Testis (tissue), 3 donors: Measurements from ENCODE around the gene BPIFA2. TPM values are rescaled to one million over a fixed set of nuclear protein-coding genes. Genes with fewer than 3 reads are reported as not detected.

Source experiments
- DNase-seq: peaks from one replicate; pipeline ENCODE4 v3.0.0-alpha.2; 2019
- H3K27ac ChIP-seq, 2 donors: fragments of 200-600 bp; sonication (generic); one replicate each; pipeline ENCODE4 v1.5.1; 2019
- H3K27me3 ChIP-seq: fragments of 200-600 bp; sonication (generic); one replicate; pipeline ENCODE4 v1.5.1; 2019
- H3K36me3 ChIP-seq: fragments of 200-600 bp; sonication (generic); one replicate; pipeline ENCODE4 v1.5.1; 2017; ENCODE audit warnings: low read depth; ENCODE audit errors: missing control alignments
- H3K4me1 ChIP-seq: fragments of 200-600 bp; sonication (generic); one replicate; pipeline ENCODE4 v1.5.1; 2019
- H3K4me3 ChIP-seq, 2 donors: fragments of 200-600 bp; sonication (generic); one replicate each; pipeline ENCODE4 v1.5.1; 2017 to 2019
- H3K9me3 ChIP-seq: fragments of 200-600 bp; sonication (generic); one replicate; pipeline ENCODE4 v1.5.1; 2017
- POLR2A ChIP-seq: fragments of 450-650 bp; IDR thresholded peaks from one replicate; pipeline ENCODE4 v1.6.1; 2017; ENCODE audit warnings: antibody characterized with exemption, mild to moderate bottlenecking, moderate library complexity
- WGBS, 2 donors: methylation state at CpG; one replicate each; pipeline ENCODE4 v1.1.5; 2018; 5-methylcytosine and 5-hydroxymethylcytosine counted together
- intact Hi-C: fragments of 100-400 bp; cut with DNase I; formaldehyde crosslinking; loops from one replicate; pipeline ENCODE4 v1.15.1; 2023; ENCODE audit warnings: low total_unique reads
- polyA plus RNA-seq: library from polyadenylated mRNA; stranded (reverse); fragments of 350-450 nt; fragmentation: Illumina TruSeq; extraction: RNeasy Lipid Tissue Mini Kit (QIAGEN cat#74804); gene quantifications from one replicate; pipeline ENCODE4 v1.2.3, GENCODE V29; 2014; ENCODE audit warnings: low read depth, low replicate concordance; ENCODE audit not compliant: insufficient read depth
- total RNA-seq, 2 donors: library from RNA; depleted of rRNA; stranded (reverse); fragments of >200 nt; gene quantifications; one replicate each; pipeline ENCODE4 v1.2.3, GENCODE V29; 2016
- TF ChIP-seq, protein P1 (sequence below), 3 experiments: fragments of 450-650 bp in 2 of 3; fragments of 200-600 bp in 1 of 3; sonication (generic) in 1 of 3; IDR thresholded peaks; one replicate each; pipeline ENCODE4 v1.5.1; 2016 to 2019; ENCODE audit warnings: antibody characterized with exemption in 3 of 3, mild to moderate bottlenecking in 2 of 3, moderate library complexity in 1 of 3

The BPIFA2 gene
- total and polyA plus RNA-seq, 3 donors from 2014 or later = 1.3 to 1.4 TPM; not detected in 1

DNA sequence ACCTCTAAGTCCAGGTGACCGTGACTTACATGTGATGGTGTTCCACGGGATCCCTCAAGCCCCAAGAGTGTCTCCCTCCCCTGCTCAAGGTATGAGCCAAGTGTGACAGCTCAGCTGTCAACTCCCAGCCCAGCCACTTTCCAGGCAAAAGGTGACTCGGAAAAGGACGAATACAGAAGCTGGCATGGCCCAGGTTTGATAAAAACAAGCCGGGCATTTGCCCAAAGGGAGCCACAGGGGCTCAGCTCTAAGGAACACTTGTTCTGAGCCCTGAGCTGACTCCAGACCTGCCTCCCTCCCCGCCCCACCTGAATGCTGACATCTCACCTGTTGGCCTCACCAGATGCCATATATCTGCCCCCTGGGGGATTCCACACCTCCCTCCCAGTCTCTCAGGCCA, 43.0 kb upstream of the BPIFA2 start:
- H3K4me3 ChIP-seq = no peak overlapping the region
- WGBS, 2 donors = 77 to 92% methylated on average over 5 to 6 of the region's 6 CpGs
- H3K4me1 ChIP-seq = no peaks in the 10 kb centered on the region
- intact Hi-C loops = no loop called here
- no peaks in the 10 kb centered on the region for H3K36me3 ChIP-seq
- TF ChIP-seq, protein P1, sequence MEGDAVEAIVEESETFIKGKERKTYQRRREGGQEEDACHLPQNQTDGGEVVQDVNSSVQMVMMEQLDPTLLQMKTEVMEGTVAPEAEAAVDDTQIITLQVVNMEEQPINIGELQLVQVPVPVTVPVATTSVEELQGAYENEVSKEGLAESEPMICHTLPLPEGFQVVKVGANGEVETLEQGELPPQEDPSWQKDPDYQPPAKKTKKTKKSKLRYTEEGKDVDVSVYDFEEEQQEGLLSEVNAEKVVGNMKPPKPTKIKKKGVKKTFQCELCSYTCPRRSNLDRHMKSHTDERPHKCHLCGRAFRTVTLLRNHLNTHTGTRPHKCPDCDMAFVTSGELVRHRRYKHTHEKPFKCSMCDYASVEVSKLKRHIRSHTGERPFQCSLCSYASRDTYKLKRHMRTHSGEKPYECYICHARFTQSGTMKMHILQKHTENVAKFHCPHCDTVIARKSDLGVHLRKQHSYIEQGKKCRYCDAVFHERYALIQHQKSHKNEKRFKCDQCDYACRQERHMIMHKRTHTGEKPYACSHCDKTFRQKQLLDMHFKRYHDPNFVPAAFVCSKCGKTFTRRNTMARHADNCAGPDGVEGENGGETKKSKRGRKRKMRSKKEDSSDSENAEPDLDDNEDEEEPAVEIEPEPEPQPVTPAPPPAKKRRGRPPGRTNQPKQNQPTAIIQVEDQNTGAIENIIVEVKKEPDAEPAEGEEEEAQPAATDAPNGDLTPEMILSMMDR (IDR thresholded peaks at IDR 0.05) = no peak
- no peak for TF ChIP-seq POLR2A
- H3K27ac ChIP-seq = no peak overlapping the region
- no peak for DNase-seq
- H3K9me3 ChIP-seq = no peaks in the 10 kb centered on the region
- no peaks in the 10 kb centered on the region for H3K27me3 ChIP-seq

DNA sequence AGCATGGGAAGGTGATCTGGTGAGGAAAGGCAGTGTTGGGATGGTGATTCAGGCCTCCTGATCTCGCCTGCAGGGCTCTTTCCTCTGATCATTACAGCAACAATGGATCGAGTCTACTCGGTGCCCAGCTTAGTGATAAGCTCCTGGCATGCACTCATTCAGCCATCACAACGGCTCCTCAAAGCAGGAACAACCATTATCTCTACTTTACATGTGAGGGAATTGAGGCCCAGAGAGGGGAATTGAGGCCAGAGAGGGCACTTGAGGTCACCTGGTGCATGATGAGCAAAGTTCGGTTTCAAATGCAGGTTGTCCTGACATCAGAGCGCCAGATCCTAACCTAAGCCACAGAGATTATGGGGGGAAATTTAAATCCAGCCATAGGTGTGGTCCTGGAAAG, 42.0 kb upstream of the BPIFA2 start:
- 65 to 74% methylated on average over 6 of the region's 6 CpGs for WGBS, 2 donors

DNA sequence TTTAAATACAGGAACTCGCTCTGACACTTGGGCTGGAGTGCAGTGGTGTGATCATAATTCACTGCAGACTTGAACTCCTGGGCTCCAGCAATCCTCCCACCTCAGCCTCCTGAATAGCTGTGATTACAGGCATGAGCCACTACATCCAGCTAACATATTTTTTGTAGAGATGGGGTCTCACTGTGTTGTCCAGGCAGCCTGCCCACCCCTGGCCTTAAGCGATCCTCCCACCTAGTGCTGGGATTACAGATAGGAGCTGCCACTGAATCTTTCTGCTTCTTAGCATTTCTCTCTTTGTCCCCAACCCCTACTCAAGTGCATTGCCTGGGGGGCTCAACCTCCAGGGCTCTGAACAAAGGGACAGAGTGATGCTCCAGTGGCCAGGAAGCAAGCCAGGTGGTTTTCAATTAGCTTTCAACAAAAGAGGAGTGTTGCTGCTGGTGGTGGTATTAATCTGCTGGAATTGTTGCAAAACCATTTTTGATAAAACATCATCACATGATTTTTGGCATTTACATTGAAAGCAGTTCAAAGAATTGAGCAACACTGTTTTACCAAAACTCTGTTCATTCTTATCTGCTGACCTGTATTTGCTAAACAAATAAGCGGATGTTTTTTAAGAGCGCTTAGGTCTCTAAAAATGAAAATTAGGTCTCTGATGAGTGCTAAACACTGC, 40.4 kb upstream of the BPIFA2 start:
- TF ChIP-seq POLR2A = no peak
- TF ChIP-seq, protein P1 (IDR thresholded peaks at IDR 0.05) = no peak

More for the DNA sequence above, 42.0 kb upstream of the BPIFA2 start:
- DNase-seq = peak; percentile 28
- Histone ChIP-seq H3K4me1 (no peaks in the 10 kb centered on the region), H3K27me3 (no peaks in the 10 kb centered on the region), H3K4me3 (no peak overlapping the region), H3K9me3 (no peaks in the 10 kb centered on the region), H3K27ac (no peak overlapping the region), H3K36me3 (no peaks in the 10 kb centered on the region)
- TF ChIP-seq, protein P1 (IDR thresholded peaks at IDR 0.05) = no peak
- no peak for TF ChIP-seq POLR2A
- intact Hi-C loops = no loop called here

DNA sequence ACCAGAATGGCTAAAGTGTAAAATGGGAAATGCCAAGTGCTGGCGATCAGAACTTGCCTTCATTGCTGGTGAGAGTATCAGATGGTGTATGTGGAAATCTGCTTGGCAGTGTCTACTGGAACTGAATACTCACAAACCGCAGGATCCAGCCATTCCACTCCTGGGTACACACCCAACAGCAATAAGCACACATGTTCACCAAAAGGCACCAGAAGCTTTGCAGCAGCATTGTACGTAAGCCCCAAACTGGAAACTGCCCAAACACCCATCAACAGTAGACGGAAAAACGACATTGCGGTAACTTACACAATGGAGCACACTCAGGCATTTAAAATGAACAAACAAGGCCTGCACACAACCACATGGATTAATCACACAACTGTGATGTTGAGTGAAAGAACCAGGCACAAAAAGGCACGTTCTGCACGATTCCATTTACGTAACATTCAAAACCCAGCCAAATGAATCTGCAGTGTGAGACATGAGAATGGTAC, 37.3 kb upstream of the BPIFA2 start:
- DNase-seq = no peak
- Histone ChIP-seq H3K27ac (no peak overlapping the region), H3K4me3 (no peak overlapping the region), H3K27me3 (no peaks in the 10 kb centered on the region), H3K4me1 (no peaks in the 10 kb centered on the region), H3K36me3 (no peaks in the 10 kb centered on the region), H3K9me3 (no peaks in the 10 kb centered on the region)
- intact Hi-C loops = no loop called here
- WGBS, 2 donors = 89 to 91% methylated on average over 9 of the region's 9 CpGs
- no peak for TF ChIP-seq POLR2A
- TF ChIP-seq, protein P1 (IDR thresholded peaks at IDR 0.05) = no peak

More for the DNA sequence above, 40.4 kb upstream of the BPIFA2 start:
- Histone ChIP-seq H3K36me3 (no peaks in the 10 kb centered on the region), H3K4me3 (no peak overlapping the region), H3K4me1 (no peaks in the 10 kb centered on the region), H3K27me3 (no peaks in the 10 kb centered on the region), H3K27ac (no peak overlapping the region), H3K9me3 (no peaks in the 10 kb centered on the region)
- 58 to 69% methylated on average over 4 of the region's 4 CpGs for WGBS, 2 donors
- intact Hi-C loops = no loop called here
- DNase-seq = no peak
